GM12878 (cell line): ENCODE results near the gene KRT37.

Experiments
- JUNB ChIP-seq: IDR thresholded peaks from 2 replicates; pipeline ENCODE4 v1.6.1; 2016; ENCODE audit warnings: antibody characterized with exemption, mild to moderate bottlenecking
- NFXL1 ChIP-seq: fragments of 450-650 bp; IDR thresholded peaks from 2 replicates; pipeline ENCODE4 v1.6.1; 2017; ENCODE audit warnings: antibody characterized with exemption, mild to moderate bottlenecking, borderline replicate concordance
- POLR2A ChIP-seq: IDR thresholded peaks from 2 replicates; pipeline ENCODE4 v1.6.1; 2011; ENCODE audit warnings: low read depth, mild to moderate bottlenecking, low read length
- RFX5 ChIP-seq: IDR thresholded peaks from 2 replicates; pipeline ENCODE4 v1.6.1; 2011; ENCODE audit warnings: low read depth, low read length, improper control_type of control experiment
- TF ChIP-seq, protein P1 (sequence below): IDR thresholded peaks from 2 replicates; pipeline ENCODE4 v1.6.1; 2011; ENCODE audit warnings: mild to moderate bottlenecking, low read depth, low read length, moderate library complexity; ENCODE audit not compliant: insufficient replicate concordance
- TF ChIP-seq, protein P2 (sequence below): fragments of 450-650 bp; IDR thresholded peaks from 2 replicates; pipeline ENCODE4 v1.6.1; 2017; ENCODE audit warnings: mild to moderate bottlenecking
- TF ChIP-seq, protein P3 (sequence below): IDR thresholded peaks from 2 replicates; pipeline ENCODE4 v1.6.1; 2011; ENCODE audit warnings: low read depth, low read length, improper control_type of control experiment, borderline replicate concordance

DNA sequence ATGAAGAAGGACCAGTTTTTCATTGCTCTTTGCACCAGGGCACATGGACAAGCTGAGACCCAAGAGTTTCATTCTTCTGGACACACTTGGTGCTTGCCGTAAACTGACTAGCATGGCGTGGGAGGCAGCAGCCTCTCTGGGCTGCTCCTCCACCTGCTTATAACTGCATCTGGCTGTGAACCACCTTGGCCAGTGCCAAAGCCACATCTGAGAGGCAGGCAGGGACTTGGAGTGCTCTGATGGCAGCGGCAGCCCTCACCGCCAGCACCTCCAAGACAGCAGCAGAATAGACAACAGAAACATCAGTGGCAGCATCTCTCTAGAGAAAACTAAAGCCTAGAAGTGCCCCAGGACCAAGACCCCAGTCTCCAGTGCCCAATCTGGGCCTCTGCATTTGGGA lies 4.7 kb downstream of the KRT37 start:
- TF ChIP-seq NFXL1, result no peak
- no peak for TF ChIP-seq POLR2A
- TF ChIP-seq, protein P1, sequence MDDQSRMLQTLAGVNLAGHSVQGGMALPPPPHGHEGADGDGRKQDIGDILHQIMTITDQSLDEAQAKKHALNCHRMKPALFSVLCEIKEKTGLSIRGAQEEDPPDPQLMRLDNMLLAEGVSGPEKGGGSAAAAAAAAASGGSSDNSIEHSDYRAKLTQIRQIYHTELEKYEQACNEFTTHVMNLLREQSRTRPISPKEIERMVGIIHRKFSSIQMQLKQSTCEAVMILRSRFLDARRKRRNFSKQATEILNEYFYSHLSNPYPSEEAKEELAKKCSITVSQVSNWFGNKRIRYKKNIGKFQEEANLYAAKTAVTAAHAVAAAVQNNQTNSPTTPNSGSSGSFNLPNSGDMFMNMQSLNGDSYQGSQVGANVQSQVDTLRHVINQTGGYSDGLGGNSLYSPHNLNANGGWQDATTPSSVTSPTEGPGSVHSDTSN, result no peak
- no peak for TF ChIP-seq JUNB
- TF ChIP-seq, protein P2, sequence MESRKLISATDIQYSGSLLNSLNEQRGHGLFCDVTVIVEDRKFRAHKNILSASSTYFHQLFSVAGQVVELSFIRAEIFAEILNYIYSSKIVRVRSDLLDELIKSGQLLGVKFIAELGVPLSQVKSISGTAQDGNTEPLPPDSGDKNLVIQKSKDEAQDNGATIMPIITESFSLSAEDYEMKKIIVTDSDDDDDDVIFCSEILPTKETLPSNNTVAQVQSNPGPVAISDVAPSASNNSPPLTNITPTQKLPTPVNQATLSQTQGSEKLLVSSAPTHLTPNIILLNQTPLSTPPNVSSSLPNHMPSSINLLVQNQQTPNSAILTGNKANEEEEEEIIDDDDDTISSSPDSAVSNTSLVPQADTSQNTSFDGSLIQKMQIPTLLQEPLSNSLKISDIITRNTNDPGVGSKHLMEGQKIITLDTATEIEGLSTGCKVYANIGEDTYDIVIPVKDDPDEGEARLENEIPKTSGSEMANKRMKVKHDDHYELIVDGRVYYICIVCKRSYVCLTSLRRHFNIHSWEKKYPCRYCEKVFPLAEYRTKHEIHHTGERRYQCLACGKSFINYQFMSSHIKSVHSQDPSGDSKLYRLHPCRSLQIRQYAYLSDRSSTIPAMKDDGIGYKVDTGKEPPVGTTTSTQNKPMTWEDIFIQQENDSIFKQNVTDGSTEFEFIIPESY, result no peak
- TF ChIP-seq RFX5, result no peak
- TF ChIP-seq, protein P3, sequence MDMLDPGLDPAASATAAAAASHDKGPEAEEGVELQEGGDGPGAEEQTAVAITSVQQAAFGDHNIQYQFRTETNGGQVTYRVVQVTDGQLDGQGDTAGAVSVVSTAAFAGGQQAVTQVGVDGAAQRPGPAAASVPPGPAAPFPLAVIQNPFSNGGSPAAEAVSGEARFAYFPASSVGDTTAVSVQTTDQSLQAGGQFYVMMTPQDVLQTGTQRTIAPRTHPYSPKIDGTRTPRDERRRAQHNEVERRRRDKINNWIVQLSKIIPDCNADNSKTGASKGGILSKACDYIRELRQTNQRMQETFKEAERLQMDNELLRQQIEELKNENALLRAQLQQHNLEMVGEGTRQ, result no peak
